ENCODE measurements around the gene CCSER2.
"Not testable (repeated sequence)": the region's sequence is repeated elsewhere in the genome, so short reads cannot be mapped to it uniquely, and the experiment has no call there.

The CCSER2 gene

GRCh38 chr10:84493951-84494848 lies 165.8 kb downstream of the CCSER2 start:
- H3K9ac ChIP-seq (ENCODE audit: low read depth, low read length) = no peak overlapping the region

GRCh38 chr10:84494849-84495180 lies 166.4 kb downstream of the CCSER2 start:
- Histone ChIP-seq H3K4me1 (ENCODE audit: insufficient read depth, low read length) (no peaks in the 10 kb centered on the region; the same call in 1 of the 2 replicates), H3K9me3 (ENCODE audit: control insufficient read depth, insufficient read depth, low read length) (no peaks in the 10 kb centered on the region; the same call in 1 of the 2 replicates), H3K36me3 (ENCODE audit: insufficient read depth, low read length) (no peaks in the 10 kb centered on the region), H3K9ac (ENCODE audit: low read depth, low read length) (no peak overlapping the region)

More at GRCh38 chr10:84493951-84494848, 165.8 kb downstream of the CCSER2 start:
- Histone ChIP-seq H3K4me1 (ENCODE audit: insufficient read depth, low read length) (no peaks in the 10 kb centered on the region; the same call in 1 of the 2 replicates), H3K36me3 (ENCODE audit: insufficient read depth, low read length) (no peaks in the 10 kb centered on the region), H3K9me3 (ENCODE audit: control insufficient read depth, insufficient read depth, low read length) (no peaks in the 10 kb centered on the region; the same call in 1 of the 2 replicates)

GRCh38 chr10:84497978-84498377 lies 169.6 kb downstream of the CCSER2 start:
- Histone ChIP-seq H3K36me3 (ENCODE audit: insufficient read depth, low read length) (no peaks in the 10 kb centered on the region), H3K4me1 (ENCODE audit: insufficient read depth, low read length) (no peaks in the 10 kb centered on the region; the same call in 1 of the 2 replicates), H3K9ac (ENCODE audit: low read depth, low read length) (no peak overlapping the region), H3K9me3 (ENCODE audit: control insufficient read depth, insufficient read depth, low read length) (no peaks in the 10 kb centered on the region)

GRCh38 chr10:84499039-84499438 lies 170.7 kb downstream of the CCSER2 start:
- H3K36me3 ChIP-seq (ENCODE audit: insufficient read depth, low read length); H3K4me1 ChIP-seq (ENCODE audit: insufficient read depth, low read length); H3K9me3 ChIP-seq (ENCODE audit: control insufficient read depth, insufficient read depth, low read length); H3K9ac ChIP-seq (ENCODE audit: low read depth, low read length): not testable (repeated sequence)

GRCh38 chr10:84499846-84500245 lies 171.5 kb downstream of the CCSER2 start:
- Histone ChIP-seq H3K9ac (ENCODE audit: low read depth, low read length) (no peak overlapping the region), H3K9me3 (ENCODE audit: control insufficient read depth, insufficient read depth, low read length) (no peaks in the 10 kb centered on the region), H3K36me3 (ENCODE audit: insufficient read depth, low read length) (no peaks in the 10 kb centered on the region), H3K4me1 (ENCODE audit: insufficient read depth, low read length) (no peaks in the 10 kb centered on the region)

GRCh38 chr10:84510121-84510520 lies 181.7 kb downstream of the CCSER2 start:
- Histone ChIP-seq H3K9me3 (ENCODE audit: control insufficient read depth, insufficient read depth, low read length) (no peaks in the 10 kb centered on the region), H3K9ac (ENCODE audit: low read depth, low read length) (no peak overlapping the region), H3K4me1 (ENCODE audit: insufficient read depth, low read length) (peaks cover 15% of the 10 kb centered on the region), H3K36me3 (ENCODE audit: insufficient read depth, low read length) (peaks cover 8% of the 10 kb centered on the region; the same call in 1 of the 2 replicates)

GRCh38 chr10:84511106-84511505 lies 182.7 kb downstream of the CCSER2 start:
- Histone ChIP-seq H3K4me1 (ENCODE audit: insufficient read depth, low read length) (peaks cover 15% of the 10 kb centered on the region), H3K9ac (ENCODE audit: low read depth, low read length) (no peak overlapping the region), H3K9me3 (ENCODE audit: control insufficient read depth, insufficient read depth, low read length) (no peaks in the 10 kb centered on the region), H3K36me3 (ENCODE audit: insufficient read depth, low read length) (peaks cover 8% of the 10 kb centered on the region; the same call in 1 of the 2 replicates)

GRCh38 chr10:84511709-84512285 lies 183.4 kb downstream of the CCSER2 start:
- no peaks in the 10 kb centered on the region for H3K9me3 ChIP-seq (ENCODE audit: control insufficient read depth, insufficient read depth, low read length)
- no peak overlapping the region for H3K9ac ChIP-seq (ENCODE audit: low read depth, low read length)
- H3K36me3 ChIP-seq (ENCODE audit: insufficient read depth, low read length) = peaks cover 8% of the 10 kb centered on the region; the same call in 1 of the 2 replicates
- peaks cover 15% of the 10 kb centered on the region for H3K4me1 ChIP-seq (ENCODE audit: insufficient read depth, low read length)

- Histone ChIP-seq H3K9ac (ENCODE audit: low read depth, low read length) (no peak overlapping the region), H3K36me3 (ENCODE audit: insufficient read depth, low read length) (peaks cover 8% of the 10 kb centered on the region; the same call in 1 of the 2 replicates), H3K4me1 (ENCODE audit: insufficient read depth, low read length) (peaks cover 16% of the 10 kb centered on the region), H3K9me3 (ENCODE audit: control insufficient read depth, insufficient read depth, low read length) (no peaks in the 10 kb centered on the region)
Measured at GRCh38 chr10:84517554-84517953, 189.2 kb downstream of the CCSER2 start.

- no peak overlapping the region for H3K9ac ChIP-seq (ENCODE audit: low read depth, low read length)
- H3K4me1 ChIP-seq (ENCODE audit: insufficient read depth, low read length) = peaks cover 16% of the 10 kb centered on the region
- H3K9me3 ChIP-seq (ENCODE audit: control insufficient read depth, insufficient read depth, low read length) = no peaks in the 10 kb centered on the region
- no peaks in the 10 kb centered on the region for H3K36me3 ChIP-seq (ENCODE audit: insufficient read depth, low read length)
Measured at GRCh38 chr10:84519235-84519634, 190.8 kb downstream of the CCSER2 start.

GRCh38 chr10:84521013-84521412 lies 192.6 kb downstream of the CCSER2 start:
- H3K9me3 ChIP-seq (ENCODE audit: control insufficient read depth, insufficient read depth, low read length) = peaks cover 12% of the 10 kb centered on the region; the same call in 1 of the 2 replicates
- H3K4me1 ChIP-seq (ENCODE audit: insufficient read depth, low read length) = peaks cover 16% of the 10 kb centered on the region
- H3K9ac ChIP-seq (ENCODE audit: low read depth, low read length) = no peak overlapping the region
- no peaks in the 10 kb centered on the region for H3K36me3 ChIP-seq (ENCODE audit: insufficient read depth, low read length)

GRCh38 chr10:84521468-84521867 lies 193.1 kb downstream of the CCSER2 start:
- H3K4me1 ChIP-seq (ENCODE audit: insufficient read depth, low read length) = peaks cover 16% of the 10 kb centered on the region
- H3K9me3 ChIP-seq (ENCODE audit: control insufficient read depth, insufficient read depth, low read length) = peaks cover 15% of the 10 kb centered on the region; the same call in 1 of the 2 replicates
- H3K9ac ChIP-seq (ENCODE audit: low read depth, low read length) = no peak overlapping the region
- H3K36me3 ChIP-seq (ENCODE audit: insufficient read depth, low read length) = no peaks in the 10 kb centered on the region

- peaks cover 16% of the 10 kb centered on the region; the same call in 1 of the 2 replicates for H3K9me3 ChIP-seq (ENCODE audit: control insufficient read depth, insufficient read depth, low read length)
- no peak overlapping the region for H3K9ac ChIP-seq (ENCODE audit: low read depth, low read length)
- H3K4me1 ChIP-seq (ENCODE audit: insufficient read depth, low read length) = peaks cover 16% of the 10 kb centered on the region
Measured at GRCh38 chr10:84522612-84523462, 194.4 kb downstream of the CCSER2 start.

GRCh38 chr10:84523526-84523925 lies 195.1 kb downstream of the CCSER2 start:
- Histone ChIP-seq H3K9me3 (ENCODE audit: control insufficient read depth, insufficient read depth, low read length) (peaks cover 16% of the 10 kb centered on the region; the same call in 1 of the 2 replicates), H3K9ac (ENCODE audit: low read depth, low read length) (no peak overlapping the region), H3K36me3 (ENCODE audit: insufficient read depth, low read length) (no peaks in the 10 kb centered on the region), H3K4me1 (ENCODE audit: insufficient read depth, low read length) (peaks cover 16% of the 10 kb centered on the region)

More at GRCh38 chr10:84522612-84523462, 194.4 kb downstream of the CCSER2 start:
- H3K36me3 ChIP-seq (ENCODE audit: insufficient read depth, low read length) = no peaks in the 10 kb centered on the region
